ENCODE measurements around the gene POF1B. TPM values are rescaled to one million over a fixed set of nuclear protein-coding genes. Genes with fewer than 3 reads are reported as not detected.

Gene POF1B, protein sequence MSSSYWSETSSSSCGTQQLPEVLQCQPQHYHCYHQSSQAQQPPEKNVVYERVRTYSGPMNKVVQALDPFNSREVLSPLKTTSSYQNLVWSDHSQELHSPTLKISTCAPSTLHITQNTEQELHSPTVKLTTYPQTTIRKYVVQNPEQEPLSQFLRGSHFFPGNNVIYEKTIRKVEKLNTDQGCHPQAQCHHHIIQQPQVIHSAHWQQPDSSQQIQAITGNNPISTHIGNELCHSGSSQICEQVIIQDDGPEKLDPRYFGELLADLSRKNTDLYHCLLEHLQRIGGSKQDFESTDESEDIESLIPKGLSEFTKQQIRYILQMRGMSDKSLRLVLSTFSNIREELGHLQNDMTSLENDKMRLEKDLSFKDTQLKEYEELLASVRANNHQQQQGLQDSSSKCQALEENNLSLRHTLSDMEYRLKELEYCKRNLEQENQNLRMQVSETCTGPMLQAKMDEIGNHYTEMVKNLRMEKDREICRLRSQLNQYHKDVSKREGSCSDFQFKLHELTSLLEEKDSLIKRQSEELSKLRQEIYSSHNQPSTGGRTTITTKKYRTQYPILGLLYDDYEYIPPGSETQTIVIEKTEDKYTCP
- under 1 TPM; 0.14 to 0.75 TPM for total RNA-seq
- polyA plus RNA-seq: under 1 TPM; 0.15 to 0.22 TPM

DNA sequence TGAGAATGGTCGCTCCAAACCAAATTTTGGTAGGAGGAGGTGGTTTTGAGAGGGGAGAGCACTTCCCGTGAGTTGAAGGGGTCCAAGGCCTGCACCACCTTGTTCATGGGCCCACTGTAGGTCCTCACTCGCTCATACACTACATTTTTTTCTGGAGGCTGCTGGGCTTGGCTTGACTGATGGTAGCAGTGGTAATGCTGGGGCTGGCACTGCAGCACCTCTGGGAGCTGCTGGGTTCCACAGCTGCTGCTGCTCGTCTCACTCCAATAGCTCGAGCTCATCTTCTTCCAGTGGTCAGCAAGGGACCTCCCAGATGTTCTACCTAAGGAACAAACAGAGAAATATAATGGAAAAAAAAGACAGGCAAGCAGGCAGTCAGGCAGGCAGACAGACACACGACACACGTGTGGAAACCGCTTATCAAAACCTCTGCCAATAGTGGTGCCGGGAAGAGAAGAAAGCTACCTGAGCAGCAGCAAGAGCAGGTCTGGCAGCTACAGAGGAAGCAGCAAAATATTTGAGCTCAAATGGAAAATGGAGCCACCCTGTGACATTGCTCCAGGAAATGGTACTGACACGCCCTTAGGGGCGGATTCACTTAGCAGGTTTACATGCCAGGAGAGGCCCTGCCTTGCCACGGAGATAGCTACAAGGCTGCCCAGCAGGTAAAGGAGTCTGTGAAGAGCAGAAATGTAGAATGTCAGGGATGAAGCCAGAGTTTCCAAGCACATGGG, at the start of gene POF1B:
Gene POF1B (minus strand): TSS at position 492 of the 734 bp plus-strand sequence. CDS start 211 bp downstream, at position 281.
- DNase-seq (ENCODE audit: low spot score): no peak
- no peaks in the 10 kb centered on the region for H3K36me3 ChIP-seq (ENCODE audit: control insufficient read depth in 4 of 4, insufficient read depth in 3 of 4, low read depth in 1 of 4, low read length in 3 of 4)
- H3K9me3 ChIP-seq (ENCODE audit: control insufficient read depth in 4 of 4, low read length in 3 of 4): no peaks in the 10 kb centered on the region
- 68% methylated on average over 12 of the region's 12 CpGs for WGBS
- TF ChIP-seq, protein P1, sequence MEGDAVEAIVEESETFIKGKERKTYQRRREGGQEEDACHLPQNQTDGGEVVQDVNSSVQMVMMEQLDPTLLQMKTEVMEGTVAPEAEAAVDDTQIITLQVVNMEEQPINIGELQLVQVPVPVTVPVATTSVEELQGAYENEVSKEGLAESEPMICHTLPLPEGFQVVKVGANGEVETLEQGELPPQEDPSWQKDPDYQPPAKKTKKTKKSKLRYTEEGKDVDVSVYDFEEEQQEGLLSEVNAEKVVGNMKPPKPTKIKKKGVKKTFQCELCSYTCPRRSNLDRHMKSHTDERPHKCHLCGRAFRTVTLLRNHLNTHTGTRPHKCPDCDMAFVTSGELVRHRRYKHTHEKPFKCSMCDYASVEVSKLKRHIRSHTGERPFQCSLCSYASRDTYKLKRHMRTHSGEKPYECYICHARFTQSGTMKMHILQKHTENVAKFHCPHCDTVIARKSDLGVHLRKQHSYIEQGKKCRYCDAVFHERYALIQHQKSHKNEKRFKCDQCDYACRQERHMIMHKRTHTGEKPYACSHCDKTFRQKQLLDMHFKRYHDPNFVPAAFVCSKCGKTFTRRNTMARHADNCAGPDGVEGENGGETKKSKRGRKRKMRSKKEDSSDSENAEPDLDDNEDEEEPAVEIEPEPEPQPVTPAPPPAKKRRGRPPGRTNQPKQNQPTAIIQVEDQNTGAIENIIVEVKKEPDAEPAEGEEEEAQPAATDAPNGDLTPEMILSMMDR (IDR thresholded peaks at IDR 0.05; ENCODE audit: low read depth, low read length, missing input control): no peak
- TF ChIP-seq, protein P2, sequence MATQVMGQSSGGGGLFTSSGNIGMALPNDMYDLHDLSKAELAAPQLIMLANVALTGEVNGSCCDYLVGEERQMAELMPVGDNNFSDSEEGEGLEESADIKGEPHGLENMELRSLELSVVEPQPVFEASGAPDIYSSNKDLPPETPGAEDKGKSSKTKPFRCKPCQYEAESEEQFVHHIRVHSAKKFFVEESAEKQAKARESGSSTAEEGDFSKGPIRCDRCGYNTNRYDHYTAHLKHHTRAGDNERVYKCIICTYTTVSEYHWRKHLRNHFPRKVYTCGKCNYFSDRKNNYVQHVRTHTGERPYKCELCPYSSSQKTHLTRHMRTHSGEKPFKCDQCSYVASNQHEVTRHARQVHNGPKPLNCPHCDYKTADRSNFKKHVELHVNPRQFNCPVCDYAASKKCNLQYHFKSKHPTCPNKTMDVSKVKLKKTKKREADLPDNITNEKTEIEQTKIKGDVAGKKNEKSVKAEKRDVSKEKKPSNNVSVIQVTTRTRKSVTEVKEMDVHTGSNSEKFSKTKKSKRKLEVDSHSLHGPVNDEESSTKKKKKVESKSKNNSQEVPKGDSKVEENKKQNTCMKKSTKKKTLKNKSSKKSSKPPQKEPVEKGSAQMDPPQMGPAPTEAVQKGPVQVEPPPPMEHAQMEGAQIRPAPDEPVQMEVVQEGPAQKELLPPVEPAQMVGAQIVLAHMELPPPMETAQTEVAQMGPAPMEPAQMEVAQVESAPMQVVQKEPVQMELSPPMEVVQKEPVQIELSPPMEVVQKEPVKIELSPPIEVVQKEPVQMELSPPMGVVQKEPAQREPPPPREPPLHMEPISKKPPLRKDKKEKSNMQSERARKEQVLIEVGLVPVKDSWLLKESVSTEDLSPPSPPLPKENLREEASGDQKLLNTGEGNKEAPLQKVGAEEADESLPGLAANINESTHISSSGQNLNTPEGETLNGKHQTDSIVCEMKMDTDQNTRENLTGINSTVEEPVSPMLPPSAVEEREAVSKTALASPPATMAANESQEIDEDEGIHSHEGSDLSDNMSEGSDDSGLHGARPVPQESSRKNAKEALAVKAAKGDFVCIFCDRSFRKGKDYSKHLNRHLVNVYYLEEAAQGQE (IDR thresholded peaks at IDR 0.05): no peak
- no peak for TF ChIP-seq YY1 (IDR thresholded peaks at IDR 0.05)
- no peak for TF ChIP-seq JUND (IDR thresholded peaks at IDR 0.05)
- no peak for TF ChIP-seq HNF4A (conservative IDR thresholded peaks at IDR 0.05)
- TF ChIP-seq, protein P3, sequence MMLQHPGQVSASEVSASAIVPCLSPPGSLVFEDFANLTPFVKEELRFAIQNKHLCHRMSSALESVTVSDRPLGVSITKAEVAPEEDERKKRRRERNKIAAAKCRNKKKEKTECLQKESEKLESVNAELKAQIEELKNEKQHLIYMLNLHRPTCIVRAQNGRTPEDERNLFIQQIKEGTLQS (IDR thresholded peaks at IDR 0.05): no peak
- TF ChIP-seq RXRA (IDR thresholded peaks at IDR 0.05): no peak
- TF ChIP-seq SP1 (IDR thresholded peaks at IDR 0.05): no peak
- TF ChIP-seq RAD21 (IDR thresholded peaks at IDR 0.05): no peak
- TF ChIP-seq, protein P4, sequence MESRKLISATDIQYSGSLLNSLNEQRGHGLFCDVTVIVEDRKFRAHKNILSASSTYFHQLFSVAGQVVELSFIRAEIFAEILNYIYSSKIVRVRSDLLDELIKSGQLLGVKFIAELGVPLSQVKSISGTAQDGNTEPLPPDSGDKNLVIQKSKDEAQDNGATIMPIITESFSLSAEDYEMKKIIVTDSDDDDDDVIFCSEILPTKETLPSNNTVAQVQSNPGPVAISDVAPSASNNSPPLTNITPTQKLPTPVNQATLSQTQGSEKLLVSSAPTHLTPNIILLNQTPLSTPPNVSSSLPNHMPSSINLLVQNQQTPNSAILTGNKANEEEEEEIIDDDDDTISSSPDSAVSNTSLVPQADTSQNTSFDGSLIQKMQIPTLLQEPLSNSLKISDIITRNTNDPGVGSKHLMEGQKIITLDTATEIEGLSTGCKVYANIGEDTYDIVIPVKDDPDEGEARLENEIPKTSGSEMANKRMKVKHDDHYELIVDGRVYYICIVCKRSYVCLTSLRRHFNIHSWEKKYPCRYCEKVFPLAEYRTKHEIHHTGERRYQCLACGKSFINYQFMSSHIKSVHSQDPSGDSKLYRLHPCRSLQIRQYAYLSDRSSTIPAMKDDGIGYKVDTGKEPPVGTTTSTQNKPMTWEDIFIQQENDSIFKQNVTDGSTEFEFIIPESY (IDR thresholded peaks at IDR 0.05): no peak
- no peak for TF ChIP-seq HNF4G (IDR thresholded peaks at IDR 0.05)
- no peak for TF ChIP-seq EGR1 (IDR thresholded peaks at IDR 0.05; ENCODE audit: low read depth in 2 of 2)
- TF ChIP-seq FOXA1 (IDR thresholded peaks at IDR 0.05): no peak
- H3K27me3 ChIP-seq (ENCODE audit: control insufficient read depth in 4 of 4, insufficient read depth in 4 of 4, low read length in 3 of 4): no peaks in the 10 kb centered on the region
- H3K9ac ChIP-seq (ENCODE audit: low read depth in 1 of 2, low read length in 2 of 2): no peak within 1 kb of the TSS
- no peak within 1 kb of the TSS for H3K4me3 ChIP-seq (ENCODE audit: low read depth in 1 of 3, low read length in 3 of 3)
- no peaks in the 10 kb centered on the region for H3K4me1 ChIP-seq (ENCODE audit: control insufficient read depth in 4 of 4, insufficient read depth in 4 of 4, low read length in 3 of 4)
- H3K27ac ChIP-seq (ENCODE audit: low read depth in 1 of 2, low read length in 2 of 2): no peak within 1 kb of the TSS
